ENCODE measurements around the gene LIG1.
A peak's percentile ranks its signal among the peaks of the same experiment; 100 is the strongest.

LIG1 gene

GRCh38 chr19:48181505-48181904 lies 11.4 kb upstream of the LIG1 start:
- no peak for DNase-seq (ENCODE audit: low read depth)

GRCh38 chr19:48176226-48176625 lies 6.1 kb upstream of the LIG1 start:
- no peak for DNase-seq (ENCODE audit: low read depth)

GRCh38 chr19:48175578-48175977 lies 5.4 kb upstream of the LIG1 start:
- DNase-seq (ENCODE audit: low read depth): no peak

- DNase-seq (ENCODE audit: low read depth): no peak
Observed at GRCh38 chr19:48174445-48175030, 4.4 kb upstream of the LIG1 start.

GRCh38 chr19:48171710-48172109 lies 1.6 kb upstream of the LIG1 start:
- DNase-seq (ENCODE audit: low read depth): no peak

- no peak for DNase-seq (ENCODE audit: low read depth)
Observed at GRCh38 chr19:48170817-48171347, 738 bp upstream of the LIG1 start.

GRCh38 chr19:48169578-48169938 lies 586 bp downstream of the LIG1 start:
- DNase-seq (ENCODE audit: low read depth): peak; percentile 24

- DNase-seq (ENCODE audit: low read depth): no peak
Observed at GRCh38 chr19:48168689-48169088, 1.5 kb downstream of the LIG1 start.

GRCh38 chr19:48158210-48158790 lies 11.8 kb downstream of the LIG1 start:
- no peak for DNase-seq (ENCODE audit: low read depth)

- DNase-seq (ENCODE audit: low read depth): no peak
Observed at GRCh38 chr19:48154003-48154402, 16.1 kb downstream of the LIG1 start.

- peak; percentile 29 for DNase-seq (ENCODE audit: low read depth)
Observed at GRCh38 chr19:48152551-48152950, 17.6 kb downstream of the LIG1 start.

GRCh38 chr19:48149430-48149829 lies 20.7 kb downstream of the LIG1 start:
- no peak for DNase-seq (ENCODE audit: low read depth)

GRCh38 chr19:48148576-48148975 lies 21.6 kb downstream of the LIG1 start:
- no peak for DNase-seq (ENCODE audit: low read depth)

- DNase-seq (ENCODE audit: low read depth): no peak
Observed at GRCh38 chr19:48147597-48148175, 22.5 kb downstream of the LIG1 start.

- DNase-seq (ENCODE audit: low read depth): no peak
Observed at GRCh38 chr19:48139053-48139452, 31.1 kb downstream of the LIG1 start.

GRCh38 chr19:48137411-48137810 lies 32.7 kb downstream of the LIG1 start:
- no peak for DNase-seq (ENCODE audit: low read depth)

GRCh38 chr19:48136547-48136946 lies 33.6 kb downstream of the LIG1 start:
- DNase-seq (ENCODE audit: low read depth): no peak

GRCh38 chr19:48135411-48135810 lies 34.7 kb downstream of the LIG1 start:
- DNase-seq (ENCODE audit: low read depth): no peak

GRCh38 chr19:48133094-48133493 lies 37.0 kb downstream of the LIG1 start:
- DNase-seq (ENCODE audit: low read depth): no peak

- DNase-seq (ENCODE audit: low read depth): no peak
Observed at GRCh38 chr19:48127561-48127960, 42.6 kb downstream of the LIG1 start.

GRCh38 chr19:48123907-48124651 lies 46.1 kb downstream of the LIG1 start:
- DNase-seq (ENCODE audit: low read depth): no peak

GRCh38 chr19:48122421-48122820 lies 47.7 kb downstream of the LIG1 start:
- DNase-seq (ENCODE audit: low read depth): no peak

- no peak for DNase-seq (ENCODE audit: low read depth)
Observed at GRCh38 chr19:48121909-48122371, 48.2 kb downstream of the LIG1 start.
